GM21423 (cell line): Measurements from ENCODE around the gene GBX1.

Source experiments
- ATAC-seq: cut with Tn5 transposase; IDR thresholded peaks from one replicate; pipeline ENCODE4 v1.9.1; 2021; ENCODE audit warnings: mild to moderate bottlenecking, moderate library complexity; ENCODE audit not compliant: unreplicated experiment

Gene GBX1

DNA sequence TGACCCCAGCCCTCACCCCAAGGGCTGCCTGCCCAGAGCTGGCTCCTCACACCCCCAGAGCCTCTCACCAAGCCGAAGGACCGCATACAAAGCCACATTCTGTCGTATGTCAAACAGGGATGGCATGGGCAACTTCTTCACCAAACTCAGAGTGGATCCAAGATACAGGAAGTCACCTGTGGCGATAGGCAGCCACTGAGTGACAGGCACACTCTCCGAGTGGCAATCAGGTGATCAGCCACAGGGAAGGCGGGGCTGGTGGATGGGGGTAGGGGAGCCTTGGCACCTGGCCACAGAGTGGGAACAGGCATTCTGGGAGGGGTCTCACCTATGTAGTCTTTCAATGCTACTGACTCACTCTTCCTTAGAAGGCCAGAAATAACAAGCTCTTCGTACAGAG lies 26.7 kb upstream of the GBX1 start:
- no peak for ATAC-seq

DNA sequence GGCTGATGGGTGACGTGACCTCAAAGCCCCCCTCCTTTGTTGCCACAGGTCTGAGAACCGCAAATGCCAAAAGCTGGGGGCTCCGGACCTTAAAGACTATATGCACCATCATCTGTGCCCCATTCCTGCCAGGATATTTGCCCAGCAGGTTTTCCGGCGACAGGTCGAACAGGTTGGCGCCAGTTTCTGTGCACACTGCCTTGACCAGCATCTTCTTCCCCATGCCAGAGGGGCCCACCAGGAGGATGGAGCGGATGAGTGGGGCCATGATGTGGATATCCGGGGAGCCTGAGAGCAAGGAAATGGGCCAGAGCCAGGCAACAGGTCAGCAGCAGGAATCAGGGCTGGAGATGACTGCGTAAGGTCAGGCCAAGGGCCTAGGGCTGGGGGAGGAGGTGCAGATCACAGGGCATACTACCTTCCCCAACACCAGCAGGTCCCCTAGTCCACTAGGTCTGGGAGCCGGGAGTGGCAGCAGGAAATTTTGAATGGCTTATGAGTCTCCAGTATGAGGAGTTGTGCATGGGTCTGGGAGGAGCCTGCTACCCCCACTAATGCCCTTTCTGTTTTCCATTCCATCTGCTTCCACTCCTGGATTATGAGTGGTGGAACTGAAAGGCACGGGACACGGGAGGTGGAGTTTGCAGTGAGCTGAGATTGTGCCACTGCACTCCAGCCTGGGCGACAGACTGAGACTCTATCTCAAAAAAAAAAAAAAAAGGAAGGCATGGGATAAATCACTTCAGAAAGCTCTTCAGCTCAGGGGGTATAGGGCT lies 25.9 kb upstream of the GBX1 start:
- no peak for ATAC-seq

DNA sequence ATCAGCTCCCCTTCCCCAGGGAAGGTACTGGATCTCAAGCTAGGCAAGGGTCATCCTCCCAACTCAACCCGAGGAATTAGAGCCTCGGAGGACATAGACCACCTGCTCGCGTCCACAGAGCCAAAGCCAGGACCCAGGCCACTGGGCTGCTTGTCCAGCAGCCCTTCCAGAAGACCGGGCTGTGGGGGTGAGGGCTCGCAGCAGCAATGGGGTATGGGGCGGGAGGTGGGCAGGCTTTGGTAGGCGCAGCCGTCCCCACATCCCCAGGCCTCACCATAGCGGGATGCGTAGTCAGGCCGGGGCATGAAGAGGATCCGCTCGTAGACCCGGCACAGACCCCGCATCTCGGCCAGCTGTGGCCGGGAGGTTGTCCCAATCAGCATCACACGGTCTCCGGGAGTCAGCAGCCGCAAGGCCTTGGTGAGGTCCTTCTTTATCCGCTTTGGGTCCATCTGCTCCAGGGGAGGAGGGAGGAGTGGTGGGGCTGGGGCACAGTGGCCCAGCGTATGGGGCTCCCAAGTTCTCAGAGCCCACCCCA lies 24.6 kb upstream of the GBX1 start:
- no peak for ATAC-seq

DNA sequence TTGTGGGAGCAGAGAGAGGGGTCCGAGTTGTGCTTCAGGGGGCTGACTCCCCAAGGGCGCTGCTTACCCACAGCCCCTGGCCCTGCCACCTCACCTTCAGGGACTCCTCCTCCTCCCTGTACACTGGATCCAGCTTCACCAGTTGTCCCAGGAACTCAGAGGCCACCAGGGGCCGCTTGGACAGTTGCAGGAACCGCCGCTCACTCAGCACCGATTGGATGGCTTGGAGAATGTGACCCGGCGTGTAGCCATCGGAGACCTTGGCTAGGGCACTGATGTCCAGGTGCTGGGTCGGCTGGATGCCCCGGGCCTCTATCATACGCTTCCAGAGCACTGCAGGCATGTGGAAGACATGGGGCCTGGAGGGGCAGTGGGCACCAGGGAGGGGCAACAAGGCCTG lies 24.1 kb upstream of the GBX1 start:
- no peak for ATAC-seq

DNA sequence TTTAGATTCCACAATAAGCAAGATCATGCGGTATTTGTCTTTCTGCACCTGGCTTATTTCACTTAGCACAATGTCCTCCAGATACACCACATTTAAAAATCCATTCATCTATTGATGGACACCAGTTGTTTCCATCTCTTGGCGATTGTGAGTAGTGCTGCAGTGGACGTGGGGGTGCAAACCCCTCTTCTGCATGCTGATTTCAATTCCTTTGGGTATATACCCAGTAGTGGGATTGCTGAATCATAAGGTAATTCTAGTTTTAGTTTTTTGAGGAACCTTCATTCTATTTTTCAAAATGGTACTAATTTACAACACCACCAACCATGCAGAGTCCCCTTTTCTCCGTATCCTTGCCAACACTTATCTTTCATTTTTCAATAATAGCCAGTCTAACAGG lies 21.5 kb upstream of the GBX1 start:
- no peak for ATAC-seq

DNA sequence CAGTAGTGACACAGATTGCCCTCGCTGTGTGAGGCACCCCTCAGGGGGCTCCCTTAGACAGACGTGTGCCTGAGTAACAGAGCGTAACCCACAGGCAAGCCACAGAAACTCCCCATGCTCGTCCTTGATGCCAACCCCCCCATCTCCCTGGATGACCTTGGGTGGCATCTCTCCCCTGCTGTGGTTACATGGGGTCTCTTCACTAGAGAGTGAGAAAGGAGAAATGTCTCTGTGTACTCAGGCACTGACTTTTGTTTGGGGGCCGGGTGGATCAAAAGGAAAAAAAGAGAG lies 20.7 kb upstream of the GBX1 start:
- ATAC-seq, result no peak

DNA sequence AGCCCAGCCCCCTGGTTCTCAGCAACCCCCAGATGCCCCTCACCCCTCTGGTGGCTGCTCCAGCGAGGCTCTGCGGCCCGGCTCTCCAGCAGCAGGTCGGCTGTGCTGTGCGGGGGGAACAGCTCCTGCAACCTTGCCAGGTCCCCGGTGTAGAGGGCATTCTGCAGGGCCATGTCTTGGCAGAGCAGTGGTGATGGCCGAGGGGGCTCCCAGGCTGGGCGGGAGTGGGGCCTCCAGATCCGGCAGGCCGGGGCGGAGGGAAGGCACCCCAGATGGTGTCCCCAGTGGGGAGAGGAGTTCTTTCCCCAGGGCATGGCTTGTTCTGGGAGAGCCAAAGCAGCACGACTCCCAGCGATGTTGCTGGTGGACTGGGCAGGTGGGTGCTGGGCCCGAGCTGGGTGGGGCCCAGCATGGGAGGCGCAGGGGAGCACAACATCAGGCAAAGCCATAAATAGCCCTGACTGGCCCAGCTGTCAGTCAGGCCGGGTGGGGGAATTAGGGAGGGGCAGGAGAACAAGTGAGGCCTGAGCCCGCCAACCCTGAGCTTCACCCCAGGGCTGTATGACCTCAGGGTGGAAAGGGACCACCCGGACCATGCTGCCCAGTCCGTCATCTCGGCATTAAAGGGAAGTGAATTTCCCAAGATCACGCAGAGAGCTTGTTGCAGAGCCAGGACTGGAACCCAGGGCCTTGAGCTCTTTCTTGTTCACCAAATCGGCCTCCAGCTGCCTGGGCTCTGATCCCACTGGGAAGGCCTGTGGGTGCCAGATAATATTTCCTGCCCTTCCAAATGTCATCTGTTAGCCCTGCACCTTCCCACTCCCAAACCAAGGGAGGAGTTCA lies 20.1 kb upstream of the GBX1 start:
- no peak for ATAC-seq

DNA sequence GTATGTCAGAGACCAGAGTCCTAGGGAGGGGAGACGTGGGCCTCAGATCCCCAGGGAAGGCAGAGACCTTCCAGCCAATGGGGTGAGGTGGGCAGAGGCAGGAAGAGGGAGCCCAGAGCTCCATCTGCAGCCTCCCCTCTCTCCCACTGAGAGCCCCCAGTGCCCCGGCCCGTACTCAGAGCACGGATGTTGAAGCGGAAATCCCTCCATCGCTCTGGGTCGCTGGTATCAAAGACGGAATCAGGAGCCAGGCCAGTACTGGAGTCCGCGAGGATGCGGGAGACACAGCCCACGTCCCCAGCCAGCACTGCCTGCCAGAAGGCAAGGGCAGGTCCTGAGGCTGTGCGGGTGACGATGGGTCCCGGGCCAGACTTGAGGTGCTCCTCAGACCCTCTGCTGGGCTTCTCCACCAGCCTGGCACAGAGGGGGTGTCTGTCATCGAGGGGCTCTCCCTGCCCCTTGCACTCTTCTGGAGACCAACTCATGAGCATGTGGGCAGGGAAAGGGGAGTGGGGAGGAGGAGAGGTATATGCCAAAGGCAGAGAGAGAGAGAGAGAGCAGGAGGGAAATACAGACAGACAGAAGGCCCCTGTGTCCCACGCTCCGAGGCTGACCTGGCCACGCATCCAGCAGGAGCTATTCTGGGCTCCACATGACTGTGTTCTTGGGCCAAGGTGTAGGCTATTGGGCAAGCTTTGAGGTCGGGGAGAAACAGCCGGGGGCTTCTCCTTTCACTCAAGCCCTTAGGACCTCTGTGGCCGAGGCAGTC lies 19.3 kb upstream of the GBX1 start, which contains the start of gene ASB10:
TSS of gene ASB10 (minus strand) at position 611 of the 769 bp plus-strand sequence. CDS start at position 491, 120 bp downstream.
- ATAC-seq, result no peak

DNA sequence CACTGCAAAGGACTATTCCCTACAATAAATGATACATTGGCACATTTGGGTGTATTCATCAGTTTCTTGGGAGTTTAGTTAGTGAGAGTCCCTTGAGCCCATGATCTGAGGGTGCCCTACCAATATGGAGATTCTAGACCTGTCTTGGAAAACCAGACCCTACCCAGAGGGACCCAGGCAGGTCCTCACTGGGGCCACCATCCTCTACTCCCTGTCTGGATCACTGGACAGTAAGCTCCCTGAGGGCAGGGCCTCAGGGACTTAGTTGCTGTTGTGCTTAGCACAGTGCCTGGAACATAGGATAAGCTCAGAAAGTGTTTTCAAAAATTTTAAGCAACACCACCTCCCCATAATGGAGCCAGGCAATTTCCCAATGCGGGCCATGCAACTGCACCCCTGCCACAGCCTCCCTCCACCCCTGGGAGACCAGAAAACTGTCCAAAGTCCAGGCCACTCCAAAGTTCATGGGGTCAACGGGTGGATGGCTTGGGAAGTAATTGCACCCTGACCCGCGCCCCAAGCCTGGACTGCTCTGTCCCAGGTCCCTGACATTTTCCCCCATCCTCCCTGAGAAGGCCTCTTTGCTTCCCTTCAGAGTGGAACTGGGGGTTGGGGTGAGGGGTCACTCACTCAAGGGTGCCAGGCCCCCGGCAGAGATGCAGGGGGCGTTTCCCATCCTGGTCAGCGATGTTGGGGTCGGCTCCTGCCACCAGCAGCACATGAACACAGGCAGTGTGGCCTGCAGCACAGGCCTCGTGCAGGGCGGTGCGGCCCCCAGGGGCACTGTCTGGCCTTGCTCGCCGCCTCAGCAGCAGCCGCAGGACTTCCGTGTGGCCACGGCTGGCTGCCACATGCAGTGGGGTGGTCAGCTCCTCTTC lies 18.5 kb upstream of the GBX1 start:
- ATAC-seq, result no peak

DNA sequence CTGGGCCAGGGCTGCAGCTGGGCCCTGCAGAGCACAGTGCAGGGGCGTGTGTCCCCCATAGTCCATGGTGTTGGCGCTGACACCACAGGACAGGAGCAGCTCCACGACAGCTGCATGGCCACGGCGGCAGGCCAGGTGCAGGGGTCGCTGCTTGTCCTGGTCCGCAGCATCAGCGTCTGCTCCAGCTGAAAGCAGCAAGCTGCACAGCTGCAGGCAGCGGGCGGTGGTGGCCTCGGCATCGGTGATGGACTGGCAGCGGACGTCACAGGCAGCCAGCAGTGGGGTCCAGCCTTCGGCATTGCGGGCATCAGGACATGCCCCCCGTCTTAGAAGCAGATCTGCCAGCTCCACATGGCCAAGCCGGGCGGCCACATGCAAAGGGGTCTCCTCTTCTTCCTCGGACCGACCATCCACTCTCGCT lies 13.5 kb upstream of the GBX1 start:
- ATAC-seq, result no peak

DNA sequence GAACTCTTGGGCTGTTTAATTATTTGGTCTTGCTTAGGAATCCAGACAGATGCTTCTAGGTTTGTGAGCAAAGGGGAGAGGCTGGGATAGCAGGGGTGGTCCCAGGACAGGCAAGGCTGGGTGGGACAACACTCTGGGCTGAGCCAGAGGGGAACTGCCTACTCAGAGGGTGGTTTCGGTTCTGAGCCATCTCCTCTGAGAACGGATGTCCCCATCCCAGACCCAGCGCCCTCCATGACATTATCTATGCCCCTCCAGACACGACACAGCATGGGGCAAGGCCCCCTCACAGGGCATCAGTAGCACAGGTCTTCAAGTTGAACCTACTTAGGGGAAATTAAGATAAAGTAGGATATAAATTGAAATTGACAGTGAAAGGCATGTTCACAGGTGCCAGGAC lies 12.5 kb upstream of the GBX1 start:
- ATAC-seq, result no peak

DNA sequence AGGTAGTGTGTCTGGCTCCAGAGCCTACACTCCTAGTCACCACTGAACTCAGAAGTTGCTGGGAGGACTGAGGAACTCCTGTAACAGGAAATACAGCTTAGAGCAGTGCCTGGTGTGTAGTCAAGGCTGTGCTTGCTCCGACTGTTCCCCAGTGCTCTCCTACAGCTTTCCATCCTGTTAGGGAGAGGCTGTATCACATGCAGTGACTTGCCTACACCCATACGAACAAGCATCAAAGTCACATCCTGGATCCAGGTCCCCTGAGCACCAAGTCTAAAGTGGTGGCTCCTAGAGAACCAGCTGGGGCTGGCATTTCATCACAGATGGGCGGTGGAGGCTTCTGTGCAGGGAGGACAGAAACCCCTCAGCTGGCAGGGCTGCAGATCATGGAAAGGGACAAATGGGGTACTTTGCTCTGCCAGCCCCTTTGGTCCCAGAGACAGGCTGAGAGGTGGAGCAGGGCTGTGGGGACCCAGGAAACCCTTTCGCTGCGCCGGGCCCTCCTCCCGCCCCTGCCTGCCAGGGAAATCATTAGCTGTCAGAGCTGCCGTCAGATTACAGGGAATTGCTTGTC lies 11.9 kb upstream of the GBX1 start:
- ATAC-seq, result no peak

DNA sequence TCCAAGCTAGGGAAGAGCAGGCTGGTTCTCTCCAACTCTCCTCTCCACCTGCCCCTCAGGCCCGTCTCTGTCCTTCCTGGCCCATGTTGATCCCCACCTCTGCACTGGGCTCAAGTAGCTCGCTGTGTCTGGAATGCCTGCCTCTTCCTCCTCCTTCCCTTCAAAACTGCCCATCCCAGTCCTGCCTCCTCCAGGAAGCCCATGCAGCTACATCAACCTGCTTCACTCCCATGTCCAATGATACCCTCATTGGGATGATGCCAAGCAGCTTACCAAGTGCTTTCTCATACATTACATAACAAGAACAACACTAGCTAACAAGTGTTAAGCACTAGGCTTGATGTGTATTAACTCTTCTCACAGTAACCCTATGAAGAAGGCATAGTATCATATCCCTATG lies 11.3 kb upstream of the GBX1 start:
- no peak for ATAC-seq

DNA sequence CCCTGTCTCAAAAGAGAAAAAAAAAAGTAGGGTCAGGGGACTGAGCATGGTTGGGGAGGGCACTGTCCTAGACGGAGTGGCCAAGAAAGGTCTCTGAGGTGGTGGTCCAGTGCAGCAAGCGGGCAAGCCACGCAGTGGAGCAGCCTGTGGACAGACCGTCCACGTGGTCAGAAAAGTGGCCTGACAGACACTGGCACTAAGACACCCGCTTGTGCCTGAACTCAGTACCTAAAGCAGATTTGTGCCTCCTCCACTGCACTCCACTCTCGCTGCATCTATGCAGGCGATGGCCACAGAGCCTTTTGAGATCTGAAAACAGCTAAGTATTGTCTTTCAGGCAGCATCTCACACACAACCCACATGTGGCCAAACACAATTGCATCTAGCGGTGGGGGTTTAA lies 10.7 kb upstream of the GBX1 start:
- no peak for ATAC-seq

DNA sequence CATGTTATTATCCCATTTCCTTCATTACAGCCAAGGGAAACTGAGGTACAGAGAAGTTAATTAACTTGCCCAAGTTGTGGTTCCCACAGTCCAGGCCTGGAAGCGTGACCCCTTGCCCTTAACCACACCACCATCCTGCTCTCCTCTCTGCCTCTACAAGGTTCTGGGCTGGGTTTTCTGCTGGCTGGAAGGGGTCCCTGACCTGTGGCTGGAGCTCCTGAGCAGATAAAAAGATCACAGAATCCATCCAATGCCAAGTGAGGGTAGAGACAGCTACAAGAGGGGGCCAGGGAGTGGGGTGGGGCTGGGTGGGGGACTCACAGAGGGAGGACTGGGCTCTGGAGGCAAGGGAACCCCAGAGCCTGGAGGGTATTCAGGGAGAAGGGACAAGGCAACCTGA lies 9.8 kb upstream of the GBX1 start:
- no peak for ATAC-seq

DNA sequence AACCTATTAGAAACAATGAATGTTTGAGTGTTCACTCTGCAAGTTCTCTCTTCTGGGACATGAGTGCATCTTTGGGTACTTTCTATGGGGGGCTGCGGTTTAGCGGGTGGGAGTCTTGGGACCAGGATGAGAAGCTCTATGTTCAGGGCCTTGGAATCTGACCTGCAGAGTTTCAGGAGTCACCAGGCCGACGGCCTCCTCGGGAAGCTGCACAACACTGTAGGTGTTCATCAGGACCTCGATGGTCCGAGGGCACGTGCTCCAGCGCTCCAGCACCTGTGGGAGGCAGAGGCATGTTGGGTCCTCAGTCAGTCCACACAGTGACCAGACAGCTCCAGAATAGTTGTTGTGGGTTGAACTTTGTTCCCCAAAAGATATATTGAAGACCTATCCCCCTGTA lies 8.9 kb upstream of the GBX1 start:
- ATAC-seq, result no peak

DNA sequence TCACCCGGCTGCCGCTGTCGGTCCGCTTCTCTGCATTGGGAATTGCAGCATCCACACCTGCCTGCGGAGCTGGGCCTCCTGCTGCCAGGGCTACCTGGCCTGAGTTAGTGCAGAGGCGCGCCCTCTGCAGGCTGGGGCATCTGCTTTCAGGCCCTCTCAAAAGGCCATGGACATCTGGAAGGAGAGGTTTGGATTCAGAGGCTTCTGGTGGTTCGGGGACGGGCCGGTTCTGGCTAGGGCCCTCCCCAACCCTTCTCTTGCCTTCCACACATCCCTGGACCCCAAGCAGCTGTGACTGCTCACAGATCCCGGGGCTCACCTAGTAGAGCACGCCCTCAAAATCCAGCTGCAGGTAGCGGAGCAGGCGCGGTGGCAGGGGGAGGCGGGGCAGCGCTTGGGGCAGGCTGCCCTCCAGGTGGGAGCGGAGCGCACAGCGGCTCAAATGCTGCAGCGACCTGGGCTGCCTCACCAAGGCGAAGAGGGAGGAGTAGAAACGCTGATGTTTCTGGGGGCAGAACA lies 8.4 kb upstream of the GBX1 start:
- ATAC-seq, result no peak

DNA sequence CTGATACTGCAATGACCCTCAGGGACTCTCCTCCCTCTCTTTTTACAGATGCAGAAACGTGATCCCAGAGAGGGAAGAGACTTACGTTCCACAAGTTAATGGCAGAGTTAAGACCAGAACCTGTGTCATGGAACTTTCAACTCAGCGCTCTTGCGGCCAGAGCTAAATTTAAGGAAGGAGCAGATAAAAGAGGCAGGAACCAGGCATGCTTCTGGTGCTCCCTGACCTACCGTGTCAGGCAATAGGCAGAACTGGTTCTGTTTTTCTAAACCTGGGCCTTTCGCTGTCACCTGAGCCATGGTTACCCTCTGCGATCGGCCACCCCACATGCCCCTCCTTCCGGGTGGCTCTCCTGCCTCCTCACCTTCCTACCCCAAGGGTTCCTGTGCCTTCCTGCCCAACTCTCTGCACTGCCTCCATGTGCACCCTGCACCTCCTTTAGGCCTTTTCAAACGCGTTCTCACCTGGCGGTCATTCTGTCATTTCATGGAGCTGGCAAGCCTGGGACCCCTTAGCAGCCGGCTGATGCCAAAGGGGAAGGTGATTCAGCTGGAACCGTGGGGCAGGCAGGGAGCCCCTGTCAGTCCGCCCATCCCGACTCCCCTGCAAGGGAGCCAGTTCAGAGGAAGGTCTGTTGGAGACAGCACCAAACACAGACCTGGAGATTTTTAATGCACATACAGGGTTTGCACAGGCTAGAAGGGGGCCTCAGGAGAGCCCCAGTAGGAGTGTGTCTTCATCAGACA lies 7.7 kb upstream of the GBX1 start:
- ATAC-seq, result no peak
